DND-41 (cell line): ENCODE data around the gene DOCK7.

Source experiments
- EZH2 ChIP-seq: IDR thresholded peaks from 3 replicates; pipeline ENCODE4 v1.6.1; 2012; ENCODE audit warnings: borderline replicate concordance, low read depth, mild to moderate bottlenecking, moderate library complexity, low read length, inconsistent platforms; ENCODE audit not compliant: severe bottlenecking
- TF ChIP-seq, protein P1 (sequence below): IDR thresholded peaks from 2 replicates; pipeline ENCODE4 v1.5.1; 2012; ENCODE audit warnings: borderline replicate concordance, low read length, moderate library complexity, mild to moderate bottlenecking; ENCODE audit not compliant: poor library complexity, severe bottlenecking; ENCODE audit errors: extremely low read depth

DNA sequence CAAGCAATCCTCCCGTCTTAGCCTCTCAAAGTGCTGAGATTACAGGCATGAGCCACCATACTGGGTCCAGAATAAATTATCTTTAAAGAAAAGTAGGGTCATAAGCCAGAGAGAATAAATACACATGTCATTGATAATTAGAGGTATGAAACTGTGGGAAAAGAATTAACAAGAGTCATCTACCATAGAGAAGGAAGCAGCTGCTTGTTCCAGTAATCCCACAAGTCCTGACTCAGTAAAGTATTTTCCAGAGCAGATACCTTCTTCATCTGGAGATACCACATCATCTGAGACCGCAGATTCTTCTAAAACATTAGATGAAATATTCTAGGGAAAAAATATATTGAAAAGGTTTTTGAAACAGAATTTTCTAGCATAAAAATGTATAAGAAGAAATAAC, 195.7 kb downstream of the DOCK7 start:
- TF ChIP-seq, protein P1, sequence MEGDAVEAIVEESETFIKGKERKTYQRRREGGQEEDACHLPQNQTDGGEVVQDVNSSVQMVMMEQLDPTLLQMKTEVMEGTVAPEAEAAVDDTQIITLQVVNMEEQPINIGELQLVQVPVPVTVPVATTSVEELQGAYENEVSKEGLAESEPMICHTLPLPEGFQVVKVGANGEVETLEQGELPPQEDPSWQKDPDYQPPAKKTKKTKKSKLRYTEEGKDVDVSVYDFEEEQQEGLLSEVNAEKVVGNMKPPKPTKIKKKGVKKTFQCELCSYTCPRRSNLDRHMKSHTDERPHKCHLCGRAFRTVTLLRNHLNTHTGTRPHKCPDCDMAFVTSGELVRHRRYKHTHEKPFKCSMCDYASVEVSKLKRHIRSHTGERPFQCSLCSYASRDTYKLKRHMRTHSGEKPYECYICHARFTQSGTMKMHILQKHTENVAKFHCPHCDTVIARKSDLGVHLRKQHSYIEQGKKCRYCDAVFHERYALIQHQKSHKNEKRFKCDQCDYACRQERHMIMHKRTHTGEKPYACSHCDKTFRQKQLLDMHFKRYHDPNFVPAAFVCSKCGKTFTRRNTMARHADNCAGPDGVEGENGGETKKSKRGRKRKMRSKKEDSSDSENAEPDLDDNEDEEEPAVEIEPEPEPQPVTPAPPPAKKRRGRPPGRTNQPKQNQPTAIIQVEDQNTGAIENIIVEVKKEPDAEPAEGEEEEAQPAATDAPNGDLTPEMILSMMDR: no peak
- TF ChIP-seq EZH2: no peak
